Lower lobe of right lung (tissue), 2 donors: ENCODE results near the gene SUPT7L. TPM values are rescaled to one million over a fixed set of nuclear protein-coding genes. Genes with fewer than 3 reads are reported as not detected.
"Not testable (repeated sequence)": the region's sequence is repeated elsewhere in the genome, so short reads cannot be mapped to it uniquely, and the experiment has no call there.

Experiments used
- ATAC-seq, 2 donors: fragments of 200-7000 bp; cut with Tn5 transposase; one replicate each; pipeline ENCODE4 v1.9.1; 2020 to 2022; ENCODE audit warnings: mild to moderate bottlenecking in 2 of 2, moderate library complexity in 2 of 2
- DNase-seq: peaks from one replicate; pipeline ENCODE4 v3.0.0-alpha.2; 2020
- H3K27ac ChIP-seq: fragments of 200-600 bp; one replicate; pipeline ENCODE4 v1.8.0; 2022
- H3K27me3 ChIP-seq: fragments of 200-600 bp; one replicate; pipeline ENCODE4 v1.8.0; 2022; ENCODE audit warnings: low read depth
- H3K36me3 ChIP-seq: fragments of 200-600 bp; one replicate; pipeline ENCODE4 v1.8.0; 2022; ENCODE audit warnings: mild to moderate bottlenecking
- H3K4me1 ChIP-seq: fragments of 200-600 bp; one replicate; pipeline ENCODE4 v1.8.0; 2022
- H3K4me3 ChIP-seq: fragments of 200-600 bp; one replicate; pipeline ENCODE4 v1.8.0; 2022; ENCODE audit warnings: mild to moderate bottlenecking
- H3K9me3 ChIP-seq: fragments of 200-600 bp; one replicate; pipeline ENCODE4 v1.8.0; 2022
- intact Hi-C: fragments of 100-400 bp; cut with DNase I; formaldehyde crosslinking; loops from one replicate; pipeline ENCODE4 v1.11.0; 2022
- total RNA-seq: library from RNA; stranded (reverse); fragmentation: NEBNext Ultra II Directional; extraction: Animal tissue kit (Norgen Biotek cat#: 25700); gene quantifications from one replicate; pipeline ENCODE4 v1.2.1, GENCODE V29; 2021
- TF ChIP-seq, protein P1 (sequence below): fragments of 200-600 bp; IDR thresholded peaks from one replicate; pipeline ENCODE4 v1.8.0; 2022; ENCODE audit warnings: antibody characterized with exemption, mild to moderate bottlenecking
- donor health status: DM: no; HTN: yes; CAD: no; lungs with severe emphysema.

Gene SUPT7L
- total RNA-seq, 1 donor from 2014 or later = 29.6 TPM

DNA sequence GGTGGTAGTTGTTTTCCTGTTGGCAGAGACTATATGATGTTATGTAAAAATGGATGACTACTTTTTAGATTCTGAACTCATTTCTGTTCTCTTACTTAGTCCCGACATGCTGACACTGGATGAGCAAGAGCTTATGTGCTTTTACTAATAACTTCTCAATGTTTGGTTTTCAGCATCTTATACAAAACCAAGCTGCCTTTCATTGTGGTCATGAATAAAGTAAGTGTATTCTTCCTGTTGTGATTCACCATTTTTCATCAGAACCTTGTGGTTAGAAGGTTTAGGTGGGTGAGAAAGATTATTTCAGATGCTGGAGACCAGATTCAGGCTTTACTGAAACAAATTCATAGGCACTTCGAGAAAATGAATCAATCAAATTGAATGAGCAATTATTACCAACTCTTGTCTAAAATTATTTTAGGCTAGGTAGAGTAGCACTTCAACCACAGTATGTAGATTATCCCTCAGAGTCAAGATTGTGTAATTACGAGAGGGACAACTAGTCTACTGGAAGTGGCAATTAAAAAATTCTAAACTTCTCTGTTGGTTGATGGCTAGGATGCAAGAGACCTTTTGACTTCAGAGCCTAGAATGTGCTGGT is 25.3 kb downstream of the SUPT7L start:
- TF ChIP-seq, protein P1, sequence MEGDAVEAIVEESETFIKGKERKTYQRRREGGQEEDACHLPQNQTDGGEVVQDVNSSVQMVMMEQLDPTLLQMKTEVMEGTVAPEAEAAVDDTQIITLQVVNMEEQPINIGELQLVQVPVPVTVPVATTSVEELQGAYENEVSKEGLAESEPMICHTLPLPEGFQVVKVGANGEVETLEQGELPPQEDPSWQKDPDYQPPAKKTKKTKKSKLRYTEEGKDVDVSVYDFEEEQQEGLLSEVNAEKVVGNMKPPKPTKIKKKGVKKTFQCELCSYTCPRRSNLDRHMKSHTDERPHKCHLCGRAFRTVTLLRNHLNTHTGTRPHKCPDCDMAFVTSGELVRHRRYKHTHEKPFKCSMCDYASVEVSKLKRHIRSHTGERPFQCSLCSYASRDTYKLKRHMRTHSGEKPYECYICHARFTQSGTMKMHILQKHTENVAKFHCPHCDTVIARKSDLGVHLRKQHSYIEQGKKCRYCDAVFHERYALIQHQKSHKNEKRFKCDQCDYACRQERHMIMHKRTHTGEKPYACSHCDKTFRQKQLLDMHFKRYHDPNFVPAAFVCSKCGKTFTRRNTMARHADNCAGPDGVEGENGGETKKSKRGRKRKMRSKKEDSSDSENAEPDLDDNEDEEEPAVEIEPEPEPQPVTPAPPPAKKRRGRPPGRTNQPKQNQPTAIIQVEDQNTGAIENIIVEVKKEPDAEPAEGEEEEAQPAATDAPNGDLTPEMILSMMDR = no peak
- no peaks in the 10 kb centered on the region for H3K9me3 ChIP-seq
- H3K4me1 ChIP-seq = no peaks in the 10 kb centered on the region
- H3K27ac ChIP-seq = no peak overlapping the region
- no peak overlapping the region for H3K4me3 ChIP-seq
- intact Hi-C loops = no loop called here
- ATAC-seq = no peak
- peaks cover 97% of the 10 kb centered on the region for H3K36me3 ChIP-seq
- no peaks in the 10 kb centered on the region for H3K27me3 ChIP-seq
- DNase-seq = no peak

DNA sequence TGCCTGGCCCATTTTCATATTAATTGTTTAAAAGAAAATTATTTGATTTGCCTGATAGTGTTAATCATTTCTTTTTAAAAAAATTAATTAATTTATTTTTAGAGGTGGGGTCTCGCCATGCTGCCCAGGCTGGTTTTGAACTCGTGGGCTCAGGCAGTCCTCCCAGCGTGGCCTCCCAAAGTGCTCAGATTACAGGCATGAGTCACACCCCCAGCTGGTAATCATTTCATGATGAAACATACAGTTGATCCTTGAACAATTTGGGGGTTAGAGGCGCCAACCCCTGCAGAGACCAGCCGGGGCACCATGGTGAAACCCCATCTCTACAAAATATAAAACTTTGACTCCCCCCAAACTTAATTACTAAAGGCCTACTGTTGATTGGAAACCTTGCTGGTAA is 26.6 kb downstream of the SUPT7L start:
- intact Hi-C loops = no loop called here
- DNase-seq (no peak), ATAC-seq (no peak)
- TF ChIP-seq, protein P1 = no peak
- no peak overlapping the region for H3K4me3 ChIP-seq
- H3K4me1 ChIP-seq = no peaks in the 10 kb centered on the region
- H3K27ac ChIP-seq = no peak overlapping the region
- no peaks in the 10 kb centered on the region for H3K9me3 ChIP-seq
- no peaks in the 10 kb centered on the region for H3K27me3 ChIP-seq
- H3K36me3 ChIP-seq = peaks cover 100% of the 10 kb centered on the region

DNA sequence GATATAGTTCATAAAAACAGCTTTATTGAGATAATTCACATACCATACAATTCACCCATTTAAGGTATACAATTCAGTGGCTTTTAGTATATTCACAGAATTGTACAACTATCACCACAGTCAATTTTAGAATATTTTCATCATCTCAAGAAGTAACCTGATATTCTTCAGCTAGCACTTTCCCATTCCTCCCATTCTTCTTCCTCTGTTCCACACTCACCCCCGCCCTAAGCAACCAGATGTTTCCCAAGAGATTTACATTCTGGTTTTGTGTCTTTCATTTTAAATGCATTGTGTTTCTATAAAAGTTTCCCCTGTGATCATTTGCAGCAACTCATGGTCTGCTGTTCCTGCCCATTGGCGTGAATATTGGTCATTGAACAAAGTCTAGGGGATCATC is 29.1 kb downstream of the SUPT7L start:
- H3K36me3 ChIP-seq = peaks cover 91% of the 10 kb centered on the region
- no peak overlapping the region for H3K4me3 ChIP-seq
- H3K27ac ChIP-seq = no peak overlapping the region
- intact Hi-C loops = no loop called here
- TF ChIP-seq, protein P1 = no peak
- peaks cover 9% of the 10 kb centered on the region for H3K4me1 ChIP-seq
- no peak for ATAC-seq
- DNase-seq = no peak
- no peaks in the 10 kb centered on the region for H3K27me3 ChIP-seq
- no peaks in the 10 kb centered on the region for H3K9me3 ChIP-seq

DNA sequence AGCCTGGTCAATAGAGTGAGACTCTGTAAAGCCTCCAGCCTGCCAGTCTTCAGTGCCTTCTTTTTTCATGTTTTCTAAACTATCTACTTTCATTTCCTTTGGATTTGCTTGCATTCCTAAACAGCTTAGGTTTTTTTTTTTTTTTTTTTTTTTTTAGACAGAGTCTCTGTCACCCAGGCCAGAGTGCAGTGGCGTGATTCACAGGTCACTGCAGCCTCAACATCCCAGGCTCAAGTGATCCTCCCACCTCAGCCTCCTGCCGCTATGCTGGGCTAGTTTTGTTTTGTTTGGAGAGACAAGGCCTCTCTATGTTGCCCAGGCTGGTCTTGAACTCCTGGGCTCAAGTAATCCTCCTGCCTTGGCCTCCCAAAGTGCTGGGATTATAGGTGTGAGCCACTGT is 33.2 kb downstream of the SUPT7L start:
- intact Hi-C loops, H3K27ac ChIP-seq, H3K4me3 ChIP-seq, H3K27me3 ChIP-seq, H3K9me3 ChIP-seq, DNase-seq, ATAC-seq: not testable (repeated sequence)
- H3K4me1 ChIP-seq = peaks cover 34% of the 10 kb centered on the region
- H3K36me3 ChIP-seq = peaks cover 50% of the 10 kb centered on the region

DNA sequence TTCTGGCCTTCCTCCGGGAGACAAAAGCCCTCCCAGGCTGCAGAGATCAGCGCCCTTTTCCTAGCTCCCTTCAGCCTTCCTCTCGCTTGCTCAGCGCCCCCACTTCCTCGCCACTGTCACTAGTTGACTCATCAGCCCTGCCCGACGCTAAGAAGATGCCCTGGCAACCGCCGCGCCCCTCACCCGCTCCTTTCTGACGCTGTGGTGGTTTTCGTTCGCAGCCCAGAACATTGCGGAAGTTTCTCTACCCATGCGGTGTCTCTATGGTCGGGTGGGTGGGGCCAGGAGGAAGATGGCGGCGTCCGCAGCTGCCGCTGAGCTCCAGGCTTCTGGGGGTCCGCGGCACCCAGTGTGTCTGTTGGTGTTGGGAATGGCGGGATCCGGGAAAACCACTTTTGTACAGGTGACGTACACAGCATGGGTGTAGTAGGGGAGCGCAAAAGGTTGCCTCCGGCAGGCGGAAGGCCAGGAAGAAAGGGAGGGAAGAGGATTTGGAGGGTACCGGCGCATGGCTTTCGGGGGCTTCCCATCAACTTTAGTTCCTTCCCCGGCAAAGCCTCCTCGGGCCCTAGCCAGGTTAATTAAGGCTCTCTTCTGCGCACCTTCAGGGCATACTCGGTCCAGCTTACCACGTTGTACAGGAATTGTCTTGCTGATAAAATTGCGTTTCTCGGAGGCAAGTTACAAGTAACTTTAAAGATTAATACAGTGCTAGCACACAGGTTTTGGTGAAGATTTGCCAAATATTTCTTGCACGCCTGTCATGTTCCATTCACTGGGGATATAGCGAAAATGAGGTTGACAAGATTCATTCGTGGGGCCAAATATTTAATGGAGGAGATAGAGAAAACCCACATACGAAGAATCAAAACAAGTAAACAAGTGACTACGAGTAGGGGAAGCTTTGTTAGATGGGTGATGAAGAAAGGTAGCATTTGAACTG is 34.4 kb downstream of the SUPT7L start, which contains the start of the genes CCDC121 and GPN1:
CCDC121 (minus strand) TSS at position 246 of the 943 bp plus-strand sequence. CDS start 1,213 bp downstream, outside the sequence.
GPN1 (plus strand) TSS at position 284 of the 943 bp plus-strand sequence; CDS start at position 293, 9 bp downstream.
- intact Hi-C loops = no loop called here
- H3K4me3 ChIP-seq = peak within 1 kb of the TSS; percentile 98
- DNase-seq = peak; percentile 92
- H3K9me3 ChIP-seq = no peaks in the 10 kb centered on the region
- TF ChIP-seq, protein P1 = no peak
- no peaks in the 10 kb centered on the region for H3K27me3 ChIP-seq
- H3K4me1 ChIP-seq = peaks cover 34% of the 10 kb centered on the region
- peak; percentile 98 to 99 for ATAC-seq
- peak within 1 kb of the TSS; percentile 83 for H3K27ac ChIP-seq
- H3K36me3 ChIP-seq = peaks cover 43% of the 10 kb centered on the region
